K562 (cell line): ENCODE results near the gene ZBTB38. TPM values are rescaled to one million over a fixed set of nuclear protein-coding genes. Genes with fewer than 3 reads are reported as not detected.

ENCODE experiments used
- FUS ChIP-seq: fragments of 200-400 bp; formaldehyde crosslinking; optimal IDR thresholded peaks from 2 replicates; pipeline ENCODE3; 2017; ENCODE audit warnings: low read depth, low read length
- KAT2B ChIP-seq: IDR thresholded peaks from one replicate; pipeline ENCODE4 v1.6.1; 2012; ENCODE audit warnings: low read depth, mild to moderate bottlenecking, control low read depth, inconsistent platforms, low read length, moderate library complexity
- L3MBTL2 ChIP-seq: fragments of 450-650 bp; IDR thresholded peaks from 2 replicates; pipeline ENCODE4 v1.6.1; 2016; ENCODE audit warnings: mild to moderate bottlenecking, moderate library complexity
- POLR2A ChIP-seq: fragments of 450-650 bp; conservative IDR thresholded peaks from 2 replicates; pipeline ENCODE4 v1.6.1; 2016
- POLR2G ChIP-seq: fragments of 200-400 bp; formaldehyde crosslinking; IDR thresholded peaks from 2 replicates; pipeline ENCODE4 v1.6.1; 2017; ENCODE audit warnings: low read depth, mild to moderate bottlenecking, antibody characterized with exemption, low read length, moderate library complexity
- PTRF ChIP-seq: fragments of 450-650 bp; IDR thresholded peaks from 2 replicates; pipeline ENCODE4 v1.6.1; 2016; ENCODE audit warnings: mild to moderate bottlenecking, missing genetic modification characterization, missing compliant biosample characterization
- ZNF143 ChIP-seq: sonication (generic); formaldehyde crosslinking; IDR thresholded peaks from 2 replicates; pipeline ENCODE4 v1.9.0; 2022; ENCODE audit warnings: mild to moderate bottlenecking, missing genetic modification reagents
- ZNF766 ChIP-seq: fragments of 200-800 bp; sonication (Bioruptor generic); conservative IDR thresholded peaks from 2 replicates; pipeline ENCODE4 v1.6.1; 2016; ENCODE audit warnings: missing genetic modification characterization, missing compliant biosample characterization
- polyA plus RNA-seq, 8 experiments: library from polyadenylated mRNA; depleted of rRNA in 4 of 8; stranded (reverse) in 5 of 8; unstranded in 3 of 8; fragments of >200 nt; fragmentation: Nextera tagmentation in 2 of 8; fragmentation: Illumina TruSeq in 1 of 8; extraction: Ambion mirVana in 2 of 8; extraction: Trizol in 1 of 8; gene quantifications; 2 replicates each; pipeline versions ENCODE4 v1.2.1 to v1.2.3, GENCODE V29; 2011 to 2014; ENCODE audit warnings: inconsistent platforms in 1 of 8, missing spikeins in 1 of 8
- total RNA-seq, 7 experiments: library from RNA; depleted of rRNA in 6 of 7; stranded (reverse); fragments of >200 nt in 6 of 7; fragmentation: Illumina TruSeq in 2 of 7; extraction: Trizol in 2 of 7; gene quantifications; 2 replicates each; pipeline versions ENCODE4 v1.2.1 to v1.2.3, GENCODE V29; 2011 to 2021; ENCODE audit warnings: low replicate concordance in 1 of 7
- TF ChIP-seq, protein P1 (sequence below): fragments of 450-650 bp; IDR thresholded peaks from 2 replicates; pipeline ENCODE4 v1.6.1; 2017; ENCODE audit warnings: antibody characterized with exemption, mild to moderate bottlenecking
- TF ChIP-seq, protein P2 (sequence below), 2 experiments: fragments of 450-650 bp; IDR thresholded peaks; 2 replicates each; pipeline ENCODE4 v1.6.1; 2016
- TF ChIP-seq, protein P3 (sequence below): fragments of 450-650 bp; conservative IDR thresholded peaks from 2 replicates; pipeline ENCODE4 v1.6.1; 2016; ENCODE audit warnings: missing genetic modification characterization, low read depth, mild to moderate bottlenecking, missing compliant biosample characterization, moderate library complexity
- TF ChIP-seq, protein P4 (sequence below): sonication (generic); formaldehyde crosslinking; IDR thresholded peaks from 2 replicates; pipeline ENCODE4 v1.8.1; 2023; ENCODE audit warnings: mild to moderate bottlenecking, missing genetic modification reagents, moderate library complexity

ZBTB38 gene
- total and polyA plus RNA-seq, 9 of the 15 experiments (the other 6 are each of a cell fraction or from before 2014, with no cell fraction given): 12.1 to 39.4 (median 22.9) TPM

DNA sequence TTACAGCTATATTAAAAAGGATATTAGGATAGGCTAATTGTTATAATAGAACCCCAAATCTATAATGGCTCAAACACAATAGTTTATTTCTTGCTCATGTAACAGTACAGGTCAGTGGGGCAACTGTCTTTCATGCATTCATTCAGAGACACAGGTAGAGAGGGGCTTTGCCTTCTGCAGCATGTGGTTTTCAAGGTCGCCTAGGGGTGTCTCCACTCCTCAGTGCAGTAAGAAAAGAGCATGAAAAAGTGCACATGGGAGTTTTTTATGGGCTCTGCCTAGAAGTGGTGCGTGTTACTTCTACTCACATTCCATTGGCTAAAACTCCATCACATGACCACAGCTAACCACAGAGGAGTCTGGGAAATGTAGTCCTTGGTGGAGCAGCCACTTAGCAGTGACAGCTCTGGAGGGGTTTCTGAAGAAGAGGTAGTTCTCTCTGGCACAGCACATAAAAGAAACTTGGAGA, 1.8 kb downstream of the ZBTB38 start (continued):
- TF ChIP-seq, protein P1, sequence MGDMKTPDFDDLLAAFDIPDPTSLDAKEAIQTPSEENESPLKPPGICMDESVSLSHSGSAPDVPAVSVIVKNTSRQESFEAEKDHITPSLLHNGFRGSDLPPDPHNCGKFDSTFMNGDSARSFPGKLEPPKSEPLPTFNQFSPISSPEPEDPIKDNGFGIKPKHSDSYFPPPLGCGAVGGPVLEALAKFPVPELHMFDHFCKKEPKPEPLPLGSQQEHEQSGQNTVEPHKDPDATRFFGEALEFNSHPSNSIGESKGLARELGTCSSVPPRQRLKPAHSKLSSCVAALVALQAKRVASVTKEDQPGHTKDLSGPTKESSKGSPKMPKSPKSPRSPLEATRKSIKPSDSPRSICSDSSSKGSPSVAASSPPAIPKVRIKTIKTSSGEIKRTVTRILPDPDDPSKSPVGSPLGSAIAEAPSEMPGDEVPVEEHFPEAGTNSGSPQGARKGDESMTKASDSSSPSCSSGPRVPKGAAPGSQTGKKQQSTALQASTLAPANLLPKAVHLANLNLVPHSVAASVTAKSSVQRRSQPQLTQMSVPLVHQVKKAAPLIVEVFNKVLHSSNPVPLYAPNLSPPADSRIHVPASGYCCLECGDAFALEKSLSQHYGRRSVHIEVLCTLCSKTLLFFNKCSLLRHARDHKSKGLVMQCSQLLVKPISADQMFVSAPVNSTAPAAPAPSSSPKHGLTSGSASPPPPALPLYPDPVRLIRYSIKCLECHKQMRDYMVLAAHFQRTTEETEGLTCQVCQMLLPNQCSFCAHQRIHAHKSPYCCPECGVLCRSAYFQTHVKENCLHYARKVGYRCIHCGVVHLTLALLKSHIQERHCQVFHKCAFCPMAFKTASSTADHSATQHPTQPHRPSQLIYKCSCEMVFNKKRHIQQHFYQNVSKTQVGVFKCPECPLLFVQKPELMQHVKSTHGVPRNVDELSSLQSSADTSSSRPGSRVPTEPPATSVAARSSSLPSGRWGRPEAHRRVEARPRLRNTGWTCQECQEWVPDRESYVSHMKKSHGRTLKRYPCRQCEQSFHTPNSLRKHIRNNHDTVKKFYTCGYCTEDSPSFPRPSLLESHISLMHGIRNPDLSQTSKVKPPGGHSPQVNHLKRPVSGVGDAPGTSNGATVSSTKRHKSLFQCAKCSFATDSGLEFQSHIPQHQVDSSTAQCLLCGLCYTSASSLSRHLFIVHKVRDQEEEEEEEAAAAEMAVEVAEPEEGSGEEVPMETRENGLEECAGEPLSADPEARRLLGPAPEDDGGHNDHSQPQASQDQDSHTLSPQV: peak; percentile 72
- peak; percentile 81 for TF ChIP-seq L3MBTL2
- TF ChIP-seq, protein P2, sequence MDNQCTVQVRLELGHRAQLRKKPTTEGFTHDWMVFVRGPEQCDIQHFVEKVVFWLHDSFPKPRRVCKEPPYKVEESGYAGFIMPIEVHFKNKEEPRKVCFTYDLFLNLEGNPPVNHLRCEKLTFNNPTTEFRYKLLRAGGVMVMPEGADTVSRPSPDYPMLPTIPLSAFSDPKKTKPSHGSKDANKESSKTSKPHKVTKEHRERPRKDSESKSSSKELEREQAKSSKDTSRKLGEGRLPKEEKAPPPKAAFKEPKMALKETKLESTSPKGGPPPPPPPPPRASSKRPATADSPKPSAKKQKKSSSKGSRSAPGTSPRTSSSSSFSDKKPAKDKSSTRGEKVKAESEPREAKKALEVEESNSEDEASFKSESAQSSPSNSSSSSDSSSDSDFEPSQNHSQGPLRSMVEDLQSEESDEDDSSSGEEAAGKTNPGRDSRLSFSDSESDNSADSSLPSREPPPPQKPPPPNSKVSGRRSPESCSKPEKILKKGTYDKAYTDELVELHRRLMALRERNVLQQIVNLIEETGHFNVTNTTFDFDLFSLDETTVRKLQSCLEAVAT (IDR thresholded peaks at IDR 0.05): peak in 1 of 2 experiments; percentile 83; a peak in 2 of 4 replicates
- TF ChIP-seq, protein P3, sequence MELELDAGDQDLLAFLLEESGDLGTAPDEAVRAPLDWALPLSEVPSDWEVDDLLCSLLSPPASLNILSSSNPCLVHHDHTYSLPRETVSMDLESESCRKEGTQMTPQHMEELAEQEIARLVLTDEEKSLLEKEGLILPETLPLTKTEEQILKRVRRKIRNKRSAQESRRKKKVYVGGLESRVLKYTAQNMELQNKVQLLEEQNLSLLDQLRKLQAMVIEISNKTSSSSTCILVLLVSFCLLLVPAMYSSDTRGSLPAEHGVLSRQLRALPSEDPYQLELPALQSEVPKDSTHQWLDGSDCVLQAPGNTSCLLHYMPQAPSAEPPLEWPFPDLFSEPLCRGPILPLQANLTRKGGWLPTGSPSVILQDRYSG: 0 out of 2 replicates have a peak, but pooled peaks have one; percentile 58
- TF ChIP-seq FUS: no peak
- TF ChIP-seq PTRF: no peak
- TF ChIP-seq ZNF143: peak; percentile 92
- TF ChIP-seq KAT2B: no peak
- TF ChIP-seq POLR2A: peak; percentile 65
- TF ChIP-seq POLR2G: peak; percentile 52
- TF ChIP-seq ZNF766 (CRISPR knock-in tag): 0 out of 2 replicates have a peak, but pooled peaks have one; percentile 41
- TF ChIP-seq, protein P4, sequence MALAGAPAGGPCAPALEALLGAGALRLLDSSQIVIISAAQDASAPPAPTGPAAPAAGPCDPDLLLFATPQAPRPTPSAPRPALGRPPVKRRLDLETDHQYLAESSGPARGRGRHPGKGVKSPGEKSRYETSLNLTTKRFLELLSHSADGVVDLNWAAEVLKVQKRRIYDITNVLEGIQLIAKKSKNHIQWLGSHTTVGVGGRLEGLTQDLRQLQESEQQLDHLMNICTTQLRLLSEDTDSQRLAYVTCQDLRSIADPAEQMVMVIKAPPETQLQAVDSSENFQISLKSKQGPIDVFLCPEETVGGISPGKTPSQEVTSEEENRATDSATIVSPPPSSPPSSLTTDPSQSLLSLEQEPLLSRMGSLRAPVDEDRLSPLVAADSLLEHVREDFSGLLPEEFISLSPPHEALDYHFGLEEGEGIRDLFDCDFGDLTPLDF (CRISPR knock-in tag): 0 out of 2 replicates have a peak, but pooled peaks have one; percentile 61
